Trophoblast cell (in vitro differentiated cells and primary cell): ENCODE data around the gene CTDSPL2.

Source experiments
- DNase-seq, 2 donors: peaks; one replicate each; pipeline ENCODE4 v3.0.0-alpha.2; 2016
- H2AFZ ChIP-seq: 2 replicates; pipeline ENCODE4 v1.6.1; 2013; ENCODE audit warnings: low read length, moderate library complexity, mild to moderate bottlenecking; ENCODE audit not compliant: insufficient read depth, poor library complexity
- H2AK5ac ChIP-seq: 2 replicates; pipeline ENCODE4 v1.6.1; 2013; ENCODE audit warnings: mild to moderate bottlenecking, low read length
- H2BK120ac ChIP-seq: 2 replicates; pipeline ENCODE4 v1.6.1; 2013; ENCODE audit warnings: low read length, mild to moderate bottlenecking, moderate library complexity; ENCODE audit not compliant: insufficient read depth, poor library complexity
- H2BK12ac ChIP-seq: 2 replicates; pipeline ENCODE4 v1.6.1; 2013; ENCODE audit warnings: mild to moderate bottlenecking, low read length, moderate library complexity
- H2BK5ac ChIP-seq: 2 replicates; pipeline ENCODE4 v1.6.1; 2013; ENCODE audit warnings: low read length, low read depth, moderate library complexity, mild to moderate bottlenecking; ENCODE audit not compliant: poor library complexity
- H3K14ac ChIP-seq: 2 replicates; pipeline ENCODE4 v1.6.1; 2013; ENCODE audit warnings: mild to moderate bottlenecking, low read length
- H3K18ac ChIP-seq: 2 replicates; pipeline ENCODE4 v1.6.1; 2013; ENCODE audit warnings: mild to moderate bottlenecking, low read length
- H3K23ac ChIP-seq: 2 replicates; pipeline ENCODE4 v1.6.1; 2013; ENCODE audit warnings: low read length
- H3K27ac ChIP-seq: 2 replicates; pipeline ENCODE4 v1.5.1; 2013; ENCODE audit warnings: low read depth, mild to moderate bottlenecking, inconsistent platforms, low read length, moderate library complexity
- H3K27me3 ChIP-seq: 2 replicates; pipeline ENCODE4 v1.6.1; 2013; ENCODE audit warnings: inconsistent platforms, mild to moderate bottlenecking, low read length, moderate library complexity; ENCODE audit not compliant: insufficient read depth
- H3K36me3 ChIP-seq, 2 experiments: 1 replicate in 1 of 2; 2 replicates in 1 of 2; pipeline ENCODE4 v1.6.1; 2013; ENCODE audit warnings: low read length in 2 of 2, mild to moderate bottlenecking in 2 of 2, moderate library complexity in 1 of 2; ENCODE audit not compliant: insufficient read depth in 2 of 2, control insufficient read depth in 1 of 2
- H3K4ac ChIP-seq: 2 replicates; pipeline ENCODE4 v1.6.1; 2013; ENCODE audit warnings: low read depth, mild to moderate bottlenecking, low read length, moderate library complexity
- H3K4me1 ChIP-seq, 2 experiments: 1 replicate in 1 of 2; 2 replicates in 1 of 2; pipeline ENCODE4 v1.6.1; 2013; ENCODE audit warnings: low read length in 2 of 2, mild to moderate bottlenecking in 2 of 2, moderate library complexity in 1 of 2; ENCODE audit not compliant: insufficient read depth in 2 of 2, control insufficient read depth in 1 of 2
- H3K4me2 ChIP-seq: 2 replicates; pipeline ENCODE4 v1.6.1; 2013; ENCODE audit warnings: inconsistent platforms, mild to moderate bottlenecking, low read length, moderate library complexity
- H3K4me3 ChIP-seq: 2 replicates; pipeline ENCODE4 v1.5.1; 2013; ENCODE audit warnings: mild to moderate bottlenecking, low read depth, low read length, inconsistent platforms
- H3K79me1 ChIP-seq: one replicate; pipeline ENCODE4 v1.6.1; 2013; ENCODE audit warnings: low read length
- H3K79me2 ChIP-seq: 2 replicates; pipeline ENCODE4 v1.6.1; 2013; ENCODE audit warnings: low read length, mild to moderate bottlenecking; ENCODE audit not compliant: control insufficient read depth, insufficient read depth, poor library complexity
- H3K9ac ChIP-seq: 2 replicates; pipeline ENCODE4 v1.6.1; 2013; ENCODE audit warnings: mild to moderate bottlenecking, low read length
- H3K9me3 ChIP-seq: 2 replicates; pipeline ENCODE4 v1.6.1; 2013; ENCODE audit warnings: low read depth, mild to moderate bottlenecking, control low read depth, inconsistent platforms, low read length; ENCODE audit not compliant: insufficient read depth
- H4K12ac ChIP-seq: 2 replicates; pipeline ENCODE4 v1.6.1; 2013; ENCODE audit warnings: low read depth, mild to moderate bottlenecking, low read length, moderate library complexity
- H4K8ac ChIP-seq: 2 replicates; pipeline ENCODE4 v1.6.1; 2013; ENCODE audit warnings: low read depth, mild to moderate bottlenecking, low read length, moderate library complexity
- H4K91ac ChIP-seq: one replicate; pipeline ENCODE4 v1.6.1; 2013; ENCODE audit warnings: low read depth, mild to moderate bottlenecking, low read length, moderate library complexity
- WGBS: extraction: QIAGEN DNeasy Blood & Tissue Kit; methylation state at CpG from one replicate; pipeline ENCODE4 v1.1.7; 2013; ENCODE audit warnings: missing lambda C conversion rate; ENCODE audit not compliant: insufficient read length, insufficient coverage; ENCODE audit errors: extremely low coverage; 5-methylcytosine and 5-hydroxymethylcytosine counted together

Gene CTDSPL2

DNA sequence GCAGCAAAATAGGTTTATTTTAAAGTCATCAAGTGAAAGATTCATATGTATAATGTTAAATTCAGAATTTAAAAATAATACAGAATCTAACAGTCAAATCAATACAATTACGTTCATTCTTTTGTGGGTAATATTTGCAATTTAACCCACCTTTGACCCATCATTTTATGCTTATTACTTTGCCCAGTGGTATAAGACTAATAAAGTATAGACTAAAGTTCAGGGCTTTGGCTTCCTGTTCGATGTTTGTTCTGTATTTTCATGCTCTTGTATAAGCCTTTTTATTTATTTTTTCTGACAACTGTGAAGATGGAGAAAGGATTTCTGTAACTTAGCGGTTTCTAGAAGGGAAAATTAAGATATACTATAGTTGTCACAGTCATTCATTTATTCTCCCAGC, 65.2 kb downstream of the CTDSPL2 start:
- no CpG with 5 or more reads among the region's 3 CpGs for WGBS
- H3K4ac ChIP-seq, result no peak overlapping the region
- peaks cover 10 to 21% of the 10 kb centered on the region in 2 experiments for H3K36me3 ChIP-seq
- H2AFZ ChIP-seq, result no peak overlapping the region
- no peak overlapping the region for H3K18ac ChIP-seq
- no peak overlapping the region for H4K91ac ChIP-seq
- no peak overlapping the region for H2BK12ac ChIP-seq
- no peak overlapping the region for H2BK5ac ChIP-seq
- no peak overlapping the region for H3K14ac ChIP-seq
- no peaks in the 10 kb centered on the region for H3K79me2 ChIP-seq
- no peak overlapping the region for H4K8ac ChIP-seq
- H3K4me2 ChIP-seq, result no peak overlapping the region
- no peak overlapping the region for H3K27ac ChIP-seq
- no peaks in the 10 kb centered on the region for H3K27me3 ChIP-seq
- H3K4me3 ChIP-seq, result no peak overlapping the region
- peaks cover 2% of the 10 kb centered on the region for H3K79me1 ChIP-seq
- H4K12ac ChIP-seq, result no peak overlapping the region
- no peak overlapping the region for H2BK120ac ChIP-seq
- peaks cover 0 to 2% of the 10 kb centered on the region in 2 experiments for H3K4me1 ChIP-seq
- H3K9me3 ChIP-seq, result no peaks in the 10 kb centered on the region
- no peak for DNase-seq
- H3K23ac ChIP-seq, result no peak overlapping the region
- H2AK5ac ChIP-seq, result no peak overlapping the region
- H3K9ac ChIP-seq, result no peak overlapping the region

DNA sequence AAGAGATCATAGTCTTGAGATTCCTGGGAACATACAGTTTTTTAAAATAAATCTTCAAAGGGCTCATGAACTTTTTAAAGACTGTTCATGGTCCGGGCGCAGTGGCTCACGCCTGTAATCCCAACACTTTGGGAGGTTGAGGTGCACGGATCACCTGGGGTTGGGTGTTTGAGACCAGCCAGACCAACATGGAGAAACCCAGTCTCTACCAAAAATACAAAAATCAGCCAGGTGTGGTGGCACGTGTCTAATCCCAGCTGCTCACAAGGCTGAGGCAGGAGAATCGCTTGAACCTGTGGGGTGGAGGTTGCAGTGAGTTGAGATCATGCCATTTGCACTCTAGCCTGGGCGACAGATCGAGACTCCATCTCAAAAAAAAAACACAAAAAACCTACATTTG, 68.1 kb downstream of the CTDSPL2 start:
- no peak overlapping the region for H4K91ac ChIP-seq
- no peaks in the 10 kb centered on the region for H3K9me3 ChIP-seq
- WGBS, result no CpG with 5 or more reads among the region's 8 CpGs
- peaks cover 16 to 23% of the 10 kb centered on the region in 2 experiments for H3K36me3 ChIP-seq
- DNase-seq, result no peak
- no peak overlapping the region for H2AK5ac ChIP-seq
- H3K4me3 ChIP-seq, result no peak overlapping the region
- H2BK12ac ChIP-seq, result no peak overlapping the region
- H2BK120ac ChIP-seq, result no peak overlapping the region
- no peak overlapping the region for H4K12ac ChIP-seq
- no peak overlapping the region for H2BK5ac ChIP-seq
- H3K4me2 ChIP-seq, result no peak overlapping the region
- H3K14ac ChIP-seq, result no peak overlapping the region
- peaks cover 2% of the 10 kb centered on the region for H3K79me1 ChIP-seq
- H3K4me1 ChIP-seq, result peaks cover 0 to 2% of the 10 kb centered on the region in 2 experiments
- no peaks in the 10 kb centered on the region for H3K79me2 ChIP-seq
- no peak overlapping the region for H3K4ac ChIP-seq
- no peaks in the 10 kb centered on the region for H3K27me3 ChIP-seq
- H3K18ac ChIP-seq, result no peak overlapping the region
- H3K27ac ChIP-seq, result no peak overlapping the region
- no peak overlapping the region for H3K23ac ChIP-seq
- H4K8ac ChIP-seq, result no peak overlapping the region
- H3K9ac ChIP-seq, result no peak overlapping the region
- H2AFZ ChIP-seq, result no peak overlapping the region

DNA sequence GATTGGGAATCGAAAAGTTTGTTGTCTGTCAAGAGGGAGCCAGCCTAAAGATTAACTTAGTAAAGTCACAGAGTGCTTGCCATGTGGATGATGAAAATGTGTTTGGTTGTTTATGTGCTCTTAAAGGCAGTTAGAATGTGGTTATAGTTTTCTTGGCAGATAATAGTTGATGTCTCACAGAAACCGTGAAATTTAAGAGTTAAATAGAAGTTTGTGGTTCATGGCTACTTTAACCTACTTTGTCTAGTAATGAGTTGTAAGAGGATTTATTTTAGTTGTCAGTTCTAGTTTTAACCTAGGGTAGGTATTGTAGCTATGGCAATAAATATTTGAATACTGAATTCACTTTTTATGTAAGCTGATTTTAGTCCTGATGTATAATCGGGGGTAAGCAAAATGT, 73.1 kb downstream of the CTDSPL2 start:
- no peak for DNase-seq
- no peak overlapping the region for H2AFZ ChIP-seq
- H3K4me3 ChIP-seq, result no peak overlapping the region

DNA sequence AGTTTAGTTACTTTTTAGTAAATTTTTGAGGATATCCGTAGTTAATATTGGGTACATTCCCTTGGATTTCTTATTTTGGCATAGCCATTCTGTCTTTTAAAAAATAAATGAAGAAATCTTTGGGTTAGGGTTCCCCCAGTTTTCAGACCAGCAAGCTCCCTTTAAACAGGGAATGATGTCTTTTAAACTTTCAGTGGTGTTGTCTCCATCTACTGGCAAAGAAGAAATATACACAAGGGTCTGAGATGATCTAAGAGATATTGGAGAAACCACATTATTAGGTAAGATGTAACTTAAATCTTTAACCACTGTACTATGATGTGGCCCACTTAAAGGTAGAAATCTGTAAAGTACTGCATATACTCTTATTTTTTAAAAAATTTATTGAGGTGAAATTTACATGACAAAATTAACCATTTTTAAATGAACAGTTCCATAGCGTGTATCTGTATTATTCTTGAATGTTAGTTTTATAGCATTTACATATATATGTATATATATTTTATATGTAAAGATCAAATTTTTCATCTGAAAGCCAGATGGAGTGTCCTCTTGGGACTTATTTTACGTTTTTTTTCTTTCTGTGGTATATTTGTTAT, 74.4 kb downstream of the CTDSPL2 start:
- H3K4ac ChIP-seq, result no peak overlapping the region
- H2BK5ac ChIP-seq, result no peak overlapping the region
- no peak overlapping the region for H2AFZ ChIP-seq
- peak in 1 of 2 donors; percentile 20 for DNase-seq
- no peak overlapping the region for H3K4me3 ChIP-seq
- H3K4me1 ChIP-seq, result no peaks in the 10 kb centered on the region
- no peaks in the 10 kb centered on the region for H3K27me3 ChIP-seq
- H3K79me2 ChIP-seq, result no peaks in the 10 kb centered on the region
- H3K27ac ChIP-seq, result no peak overlapping the region
- WGBS, result no CpG with 5 or more reads among the region's 3 CpGs
- H3K9me3 ChIP-seq, result no peaks in the 10 kb centered on the region
- H3K36me3 ChIP-seq, result peaks cover 18 to 23% of the 10 kb centered on the region in 2 experiments
- H3K14ac ChIP-seq, result no peak overlapping the region
- no peak overlapping the region for H2BK12ac ChIP-seq
- H3K9ac ChIP-seq, result no peak overlapping the region
- no peak overlapping the region for H4K91ac ChIP-seq
- no peak overlapping the region for H4K12ac ChIP-seq
- H3K79me1 ChIP-seq, result no peaks in the 10 kb centered on the region
- H2AK5ac ChIP-seq, result no peak overlapping the region
- H4K8ac ChIP-seq, result no peak overlapping the region
- no peak overlapping the region for H3K18ac ChIP-seq
- H2BK120ac ChIP-seq, result no peak overlapping the region
- no peak overlapping the region for H3K4me2 ChIP-seq
- no peak overlapping the region for H3K23ac ChIP-seq

More for the DNA sequence above, 73.1 kb downstream of the CTDSPL2 start:
- Histone ChIP-seq H2BK12ac (no peak overlapping the region), H3K79me1 (no peaks in the 10 kb centered on the region), H3K23ac (no peak overlapping the region), H3K27ac (no peak overlapping the region), H3K36me3 (peaks cover 22% of the 10 kb centered on the region in 2 experiments), H2AK5ac (no peak overlapping the region), H3K4ac (no peak overlapping the region), H2BK5ac (no peak overlapping the region), H4K12ac (no peak overlapping the region), H3K27me3 (no peaks in the 10 kb centered on the region), H3K14ac (no peak overlapping the region), H3K4me2 (no peak overlapping the region), H3K79me2 (no peaks in the 10 kb centered on the region), H2BK120ac (no peak overlapping the region), H3K18ac (no peak overlapping the region), H3K4me1 (no peaks in the 10 kb centered on the region), H3K9ac (no peak overlapping the region), H3K9me3 (no peaks in the 10 kb centered on the region), H4K8ac (no peak overlapping the region), H4K91ac (no peak overlapping the region)
- WGBS, result no CpG with 5 or more reads among the region's 3 CpGs
